Stimulated activated CD4-positive, alpha-beta T cell treated with anti-CD3 and anti-CD28 coated beads, Interleukin-12 subunit alpha, Interleukin-12 subunit beta, amount 100 ng/mL, for 4 hours (primary cell): Measurements from ENCODE around the gene CCDC71L.
"Not testable (repeated sequence)": the region's sequence is repeated elsewhere in the genome, so short reads cannot be mapped to it uniquely, and the experiment has no call there.

Experiments
- DNase-seq: peaks from one replicate; pipeline ENCODE4 v3.0.0-alpha.2; 2020

Gene CCDC71L

DNA sequence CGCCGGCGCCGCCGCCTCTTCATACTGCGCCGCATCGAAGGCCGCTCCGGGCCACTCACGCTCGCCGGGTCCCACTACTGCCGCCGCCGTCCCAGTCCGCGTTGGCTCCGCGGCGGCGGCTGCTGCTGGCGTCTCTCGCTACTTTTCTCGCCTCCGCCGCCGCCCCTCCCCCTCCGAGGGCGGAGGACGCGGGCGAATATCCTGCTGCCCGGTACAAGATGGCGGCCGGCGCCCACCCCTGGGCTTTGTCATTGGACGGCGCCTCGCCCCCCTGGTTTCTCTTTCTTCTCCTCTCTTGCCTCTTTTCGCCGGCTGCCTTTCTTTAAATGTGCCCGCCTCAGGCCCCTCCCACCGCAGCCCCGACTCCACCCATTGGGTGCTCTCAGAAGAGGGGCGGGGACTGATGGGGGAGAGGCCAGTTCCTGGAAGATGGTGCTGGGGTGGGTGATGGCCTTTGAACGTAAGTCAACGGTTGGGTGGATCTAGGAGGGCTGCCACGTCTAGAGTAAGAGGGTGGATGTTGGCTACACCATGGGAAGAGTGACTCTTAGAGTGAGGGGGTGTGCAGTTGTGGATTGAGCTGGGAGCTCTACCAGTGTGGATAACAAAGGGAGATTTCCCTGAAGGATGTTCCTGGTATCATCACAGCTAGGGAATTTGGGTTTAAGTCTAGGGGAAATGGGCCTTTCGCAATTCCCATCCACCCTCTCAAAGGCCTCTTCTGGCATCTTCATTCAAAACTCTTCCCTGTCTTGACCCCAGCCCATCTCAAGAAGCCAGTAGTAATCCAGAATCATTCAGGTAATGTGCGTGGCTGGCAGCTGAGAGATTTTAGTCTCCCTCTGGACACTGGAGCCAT, at the start of gene CCDC71L:
Gene CCDC71L (minus strand): TSS at position 297 of the 859 bp plus-strand sequence. CDS start 262 bp downstream, at position 35.
- peak; percentile 89 for DNase-seq

DNA sequence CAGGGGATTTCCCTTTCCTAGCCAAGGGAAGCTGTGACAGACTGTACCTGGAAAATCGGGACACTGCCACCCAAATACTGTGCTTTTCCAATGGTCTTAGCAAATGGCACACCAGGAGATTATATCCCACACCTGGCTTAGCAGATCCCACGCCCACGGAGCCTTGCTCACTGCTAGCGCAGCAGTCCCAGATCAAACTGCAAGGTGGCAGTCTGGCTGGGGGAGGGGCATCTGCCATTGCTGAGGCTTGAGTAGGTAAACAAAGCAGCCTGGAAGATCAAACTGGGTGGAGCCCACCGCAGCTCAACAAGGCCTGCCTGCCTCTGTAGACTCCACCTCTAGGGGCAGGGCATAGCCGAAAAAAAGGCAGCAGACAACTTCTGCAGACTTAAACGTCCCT, 48.6 kb upstream of the CCDC71L start:
- not testable (repeated sequence) for DNase-seq

DNA sequence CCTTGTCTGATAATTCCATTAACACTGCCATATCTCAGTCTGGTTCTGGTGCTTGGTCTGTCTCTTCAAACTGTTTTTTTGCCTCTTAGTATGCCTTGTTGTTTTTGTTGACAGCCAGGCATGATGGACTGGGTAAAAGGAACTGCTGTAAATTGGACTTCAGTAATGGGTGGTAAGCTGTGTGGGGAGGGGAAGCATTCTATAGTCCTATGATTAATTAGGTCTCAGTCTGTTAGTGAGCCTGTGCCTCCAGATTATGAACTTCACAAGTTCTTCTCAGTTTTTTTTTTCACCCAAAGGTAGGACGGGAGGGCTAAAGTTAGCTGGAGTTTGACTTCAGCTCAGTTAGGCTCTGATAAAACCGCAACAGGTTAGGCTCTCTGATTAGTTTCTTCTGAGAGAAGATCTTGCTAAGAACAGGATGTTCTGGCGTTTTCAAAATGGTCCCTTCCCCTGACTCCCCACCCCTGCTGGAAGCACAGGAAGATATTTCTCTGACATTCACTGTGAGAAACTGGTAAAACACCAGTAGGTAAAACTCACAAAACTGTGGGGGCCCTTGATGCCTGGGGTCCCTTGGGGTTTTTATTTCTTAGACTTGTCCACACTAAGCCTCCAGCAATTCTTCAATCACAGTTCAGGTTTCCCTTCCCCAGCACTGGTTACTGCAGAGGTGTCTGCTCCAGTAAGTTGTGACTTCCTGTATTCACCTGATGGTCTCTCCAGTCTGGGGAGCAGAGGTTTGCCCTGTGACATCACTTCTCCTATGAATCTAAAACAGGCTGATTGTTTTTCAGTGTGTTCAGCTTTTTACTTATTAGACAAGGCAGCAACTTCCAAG, 43.3 kb upstream of the CCDC71L start:
- DNase-seq: no peak

DNA sequence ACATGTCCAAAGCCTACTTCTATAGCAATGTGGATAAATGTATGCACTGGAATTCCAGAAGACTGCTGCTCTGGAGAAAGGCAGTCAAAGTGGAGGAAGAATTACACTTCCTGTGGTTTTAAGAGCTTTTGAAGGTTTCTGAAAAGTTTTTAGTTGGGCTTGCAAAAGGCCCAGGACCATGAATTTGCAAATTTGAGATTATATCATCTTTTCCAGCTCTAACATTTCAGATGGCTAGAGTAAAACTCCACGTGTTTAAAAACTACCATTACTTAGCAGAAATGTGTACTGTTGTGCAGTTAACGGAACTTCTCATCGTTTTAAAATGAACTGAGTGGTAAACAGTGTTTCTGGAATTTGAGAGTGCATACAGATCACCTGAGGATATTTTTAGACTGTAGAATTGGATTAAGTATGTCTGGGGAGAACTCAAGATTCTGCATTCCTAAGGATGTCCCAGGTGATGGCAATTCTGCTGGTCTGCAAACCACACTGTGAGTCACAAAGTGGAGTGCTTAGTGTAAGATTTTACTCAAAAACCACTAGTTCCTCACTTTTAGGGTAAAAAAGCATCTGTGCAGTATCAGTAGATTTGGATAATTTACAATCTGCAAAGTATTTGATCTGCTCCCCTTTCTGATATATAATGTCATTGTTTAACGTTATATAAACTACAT, 32.9 kb upstream of the CCDC71L start:
- DNase-seq: no peak

DNA sequence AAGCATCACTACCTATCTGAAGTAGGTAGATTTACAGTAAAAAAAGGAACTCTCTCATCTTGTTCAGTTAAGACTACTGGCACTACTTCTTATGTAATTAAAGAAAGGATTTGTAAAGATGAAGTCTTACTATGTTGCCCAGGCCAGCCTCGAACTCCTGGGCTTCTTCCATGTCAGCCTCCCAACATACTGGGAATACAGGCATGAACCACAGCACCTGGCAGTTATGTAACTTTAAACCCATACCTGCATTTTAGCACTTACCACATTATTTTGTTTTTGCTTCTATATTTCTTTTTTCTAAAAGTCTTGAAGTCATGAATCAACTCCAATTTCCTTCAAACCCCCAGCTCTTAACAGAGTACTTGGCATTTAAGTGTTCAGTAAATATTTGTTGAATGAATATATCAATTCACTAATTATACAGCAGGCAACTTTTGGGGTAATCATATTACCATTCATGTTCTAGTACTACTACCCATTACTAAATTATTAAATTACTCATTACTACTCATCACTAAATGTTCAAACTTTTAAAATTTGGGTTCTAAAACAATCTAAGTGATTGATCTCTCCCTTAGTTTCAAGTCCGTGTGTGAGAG, 31.6 kb upstream of the CCDC71L start:
- DNase-seq: no peak

DNA sequence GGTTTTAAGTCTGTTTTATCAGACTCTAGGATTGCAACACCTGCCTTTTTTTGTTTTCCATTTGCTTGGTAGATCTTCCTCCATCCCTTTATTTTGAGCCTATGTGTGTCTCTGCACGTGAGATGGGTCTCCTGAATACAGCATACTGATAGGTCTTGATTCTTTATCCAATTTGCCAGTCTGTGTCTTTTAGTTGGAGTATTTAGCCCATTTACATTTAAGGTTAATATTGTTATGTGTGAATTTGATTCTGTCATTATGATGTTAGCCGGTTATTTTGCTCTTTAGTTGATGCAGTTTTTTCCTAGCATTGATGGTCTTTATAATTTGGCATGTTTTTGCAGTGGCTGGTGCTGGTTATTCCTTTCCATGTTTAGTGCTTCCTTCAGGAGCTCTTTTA, 27.2 kb upstream of the CCDC71L start:
- DNase-seq: not testable (repeated sequence)

DNA sequence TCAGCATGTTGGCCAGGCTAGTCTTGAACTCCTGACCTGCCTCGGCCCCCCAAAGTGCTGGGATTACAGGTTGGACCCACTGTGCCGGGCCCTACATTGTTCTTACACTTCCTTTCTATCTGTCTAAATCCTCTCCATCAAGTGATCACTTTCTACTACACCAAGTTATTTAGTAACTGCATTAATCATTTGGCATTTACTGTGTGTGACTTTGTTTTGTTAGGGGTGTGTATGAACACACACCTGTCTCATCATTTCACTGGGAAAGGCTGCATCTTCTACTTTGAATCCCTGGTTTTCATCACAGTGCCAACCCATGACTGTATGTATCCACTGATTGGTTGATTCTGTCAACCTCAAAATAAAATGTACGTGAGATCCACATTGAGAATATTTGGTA, 23.0 kb upstream of the CCDC71L start:
- DNase-seq: no peak

DNA sequence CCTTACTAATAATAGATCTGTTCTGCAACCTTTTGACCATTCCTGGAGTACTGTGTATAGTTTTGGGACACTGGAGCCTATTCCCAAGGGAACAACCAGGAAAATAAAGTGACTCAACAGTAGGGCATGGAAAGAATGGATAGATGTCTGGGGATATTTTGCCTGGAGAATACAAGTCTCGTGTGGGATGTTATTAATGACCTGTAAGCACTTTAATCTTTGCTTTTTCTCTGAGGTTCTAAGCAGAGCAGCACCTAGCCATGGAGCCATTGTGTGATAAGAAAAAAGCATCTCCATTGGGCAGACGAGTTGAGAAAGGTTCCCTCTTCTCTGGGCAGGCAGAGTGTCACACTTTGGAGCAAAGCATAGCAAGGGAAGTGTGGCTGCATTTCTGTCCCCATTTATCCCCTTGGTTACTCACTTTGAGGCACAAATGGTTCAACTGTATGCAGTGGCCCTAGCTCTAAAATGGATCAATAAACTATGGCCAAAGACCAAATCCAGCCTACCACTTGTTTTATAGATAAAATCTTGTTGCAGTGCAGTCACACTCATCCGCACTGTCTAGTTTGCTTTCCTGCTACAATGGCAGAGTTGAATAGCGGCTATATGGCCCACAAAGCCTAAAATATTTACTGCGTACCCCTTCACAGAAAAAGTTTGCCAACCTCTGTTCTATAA, 21.0 kb upstream of the CCDC71L start:
- DNase-seq: no peak

DNA sequence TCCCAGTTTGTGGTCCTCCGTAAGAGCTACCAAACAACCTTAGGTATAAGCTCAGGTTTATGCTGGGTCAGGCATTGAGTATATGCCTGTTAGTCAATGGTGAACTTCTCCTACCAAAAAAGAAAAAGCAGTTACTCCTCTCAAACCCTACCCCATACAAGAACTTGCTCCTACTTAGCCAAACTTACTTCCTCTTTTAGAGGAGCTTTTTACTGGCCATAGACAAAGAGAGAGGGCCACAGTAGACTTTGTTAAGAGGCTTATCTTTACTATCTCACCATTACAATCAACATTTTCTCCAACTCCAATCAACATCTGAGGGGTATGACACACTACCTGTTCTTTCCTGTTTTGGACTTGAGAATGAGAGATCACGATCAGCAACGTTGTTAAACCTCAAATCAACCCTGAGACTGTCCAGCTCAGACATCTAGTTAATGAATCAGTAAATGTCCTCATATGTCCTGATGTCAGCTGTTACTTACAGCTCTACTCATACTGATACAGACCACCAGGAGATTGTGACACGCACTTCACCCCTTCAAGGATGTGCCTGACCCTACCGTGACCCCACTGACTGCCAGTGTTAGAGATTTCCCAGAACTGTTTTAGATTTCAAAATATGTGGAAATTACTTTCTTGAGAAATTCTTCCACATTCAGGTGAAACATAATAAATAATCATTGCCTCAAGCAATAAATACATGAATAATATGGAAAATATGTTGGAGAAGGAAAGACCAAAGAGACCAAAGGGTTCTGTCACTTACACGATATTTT, 18.4 kb upstream of the CCDC71L start:
- DNase-seq: no peak

DNA sequence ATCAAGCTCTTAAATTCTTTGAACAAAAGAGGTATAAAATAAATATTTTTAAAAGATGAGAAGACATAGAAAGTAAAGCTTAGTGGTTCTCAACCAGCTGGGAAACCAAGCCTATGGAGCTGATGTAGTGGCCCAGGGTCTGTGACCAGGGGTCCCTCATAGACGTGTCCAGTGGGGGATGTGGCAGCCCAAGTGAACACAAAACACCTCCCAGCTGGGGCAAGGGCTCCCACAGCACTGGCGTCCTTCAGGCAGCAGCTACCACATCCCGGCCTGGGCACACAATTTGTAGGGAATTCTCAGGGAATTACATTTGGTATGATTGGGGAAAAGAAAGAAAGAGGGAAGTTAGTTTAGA, 17.8 kb upstream of the CCDC71L start:
- DNase-seq: no peak

DNA sequence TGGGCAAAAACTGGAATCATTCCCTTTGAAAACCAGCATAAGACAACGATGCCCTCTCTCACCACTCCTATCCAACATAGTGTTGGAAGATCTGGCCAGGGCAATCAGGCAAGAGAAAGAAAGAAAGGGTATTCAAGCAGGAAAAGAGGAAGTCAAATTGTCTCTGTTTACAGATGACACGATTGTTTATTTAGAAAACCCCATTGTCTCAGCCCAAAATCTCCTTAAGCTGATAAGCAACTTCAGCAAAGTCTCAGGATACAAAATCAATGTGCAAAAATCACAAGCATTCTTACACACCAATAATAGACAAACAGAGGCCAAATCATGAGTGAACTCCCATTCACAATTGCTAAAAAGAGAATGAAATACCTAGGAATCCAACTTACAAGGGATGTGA, 15.5 kb upstream of the CCDC71L start:
- DNase-seq: not testable (repeated sequence)

DNA sequence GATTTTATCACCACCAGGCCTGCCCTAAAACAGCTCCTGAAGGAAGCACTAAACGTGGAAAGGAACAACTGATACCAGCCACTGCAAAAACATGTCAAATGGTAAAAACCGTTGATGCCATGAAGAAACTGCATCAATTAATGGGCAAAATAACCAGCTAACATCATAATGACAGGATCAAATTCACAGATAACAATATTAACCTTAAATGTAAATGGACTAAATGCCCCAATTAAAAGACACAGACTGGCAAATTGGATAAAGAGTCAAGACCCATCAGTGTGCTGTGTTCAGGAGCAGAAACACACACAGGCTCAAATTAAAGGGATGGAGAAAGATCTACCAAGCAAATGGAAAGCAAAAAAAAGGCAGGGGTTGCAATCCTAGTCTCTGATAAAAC, 12.7 kb upstream of the CCDC71L start:
- not testable (repeated sequence) for DNase-seq

DNA sequence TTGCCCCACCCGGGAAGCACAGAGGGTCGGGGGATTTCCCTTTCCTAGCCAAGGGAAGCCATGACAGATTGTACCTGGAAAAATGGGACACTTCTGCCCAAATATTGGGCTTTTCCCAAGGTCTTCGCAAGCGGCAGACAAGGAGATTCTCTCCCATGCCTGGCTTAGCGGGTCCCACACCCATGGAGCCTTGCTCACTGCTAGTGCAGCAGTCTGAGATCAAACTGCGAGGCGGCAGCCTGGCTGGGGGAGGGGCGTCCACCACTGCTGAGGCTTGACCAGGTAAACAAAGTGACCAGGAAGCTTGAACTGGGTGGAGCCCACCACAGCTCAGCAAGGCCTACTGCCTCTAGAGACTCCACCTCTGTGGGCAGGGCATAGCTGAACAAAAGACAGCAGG, 11.0 kb upstream of the CCDC71L start:
- DNase-seq: not testable (repeated sequence)

DNA sequence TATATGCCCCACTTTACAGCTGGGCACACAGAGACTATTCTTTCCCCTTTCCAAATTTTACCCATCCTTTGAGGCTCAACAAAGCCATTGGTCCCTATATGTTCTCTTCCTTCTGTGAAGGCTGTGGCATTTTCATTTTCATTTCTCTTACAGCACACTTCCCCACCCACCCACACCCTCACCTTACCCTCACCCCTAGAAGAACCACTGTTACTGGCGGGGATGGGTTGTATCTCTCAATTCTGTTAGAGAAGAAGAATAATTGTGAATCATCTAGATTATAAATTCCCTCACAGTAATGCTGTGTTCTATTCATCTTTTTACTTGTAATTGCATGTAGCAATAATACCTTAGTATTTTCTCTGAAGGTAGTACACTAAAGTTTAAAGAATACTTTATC, 10.2 kb upstream of the CCDC71L start:
- no peak for DNase-seq

DNA sequence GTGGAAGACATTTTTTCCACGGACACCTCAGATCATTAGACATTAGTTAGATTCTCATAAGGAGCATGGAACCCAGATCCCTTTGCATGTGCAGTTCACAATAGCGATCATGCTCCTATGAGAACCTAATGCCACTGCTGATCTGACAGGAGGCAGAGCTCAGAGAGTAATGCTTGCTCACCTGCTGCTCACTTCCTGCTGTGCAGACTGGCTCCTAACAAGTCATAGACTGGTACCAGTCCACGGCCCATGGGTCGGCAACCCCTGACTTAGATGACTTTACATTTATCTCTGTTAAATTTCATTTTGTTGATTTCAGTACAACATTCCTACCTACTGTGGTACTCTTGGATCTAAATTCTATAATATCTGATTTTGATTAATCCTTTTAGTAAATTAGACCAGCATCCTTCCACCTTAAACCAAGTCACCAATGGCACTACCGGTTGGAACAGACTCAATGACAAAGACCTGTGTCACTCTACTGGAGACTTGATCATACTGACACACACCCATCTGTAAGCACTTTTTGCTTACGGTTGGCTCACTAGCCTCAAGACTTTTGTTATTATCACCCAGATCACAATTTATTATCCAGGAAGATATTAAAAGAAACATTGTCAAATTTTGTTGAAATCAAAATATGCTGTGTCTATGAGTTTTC, 8.0 kb upstream of the CCDC71L start:
- DNase-seq: no peak

DNA sequence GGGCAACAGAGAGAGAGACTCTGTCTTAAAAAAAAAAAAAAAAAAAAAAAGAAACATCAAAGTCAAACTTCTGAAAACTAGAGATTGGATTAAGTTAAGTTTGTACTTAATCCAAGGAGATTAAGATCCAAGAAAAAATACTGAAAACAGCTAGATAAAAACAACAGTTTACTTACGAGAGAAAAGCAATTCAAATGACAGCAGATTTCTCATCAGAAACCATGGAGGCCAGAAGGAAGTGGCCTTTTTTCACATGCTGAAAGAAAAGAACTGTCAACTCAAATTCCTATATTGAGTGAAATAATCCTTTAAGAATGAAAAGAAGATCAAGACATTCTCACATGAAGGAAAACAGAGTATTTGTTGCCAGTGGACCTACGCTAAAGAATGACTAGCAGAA, 5.4 kb upstream of the CCDC71L start:
- DNase-seq: no peak

DNA sequence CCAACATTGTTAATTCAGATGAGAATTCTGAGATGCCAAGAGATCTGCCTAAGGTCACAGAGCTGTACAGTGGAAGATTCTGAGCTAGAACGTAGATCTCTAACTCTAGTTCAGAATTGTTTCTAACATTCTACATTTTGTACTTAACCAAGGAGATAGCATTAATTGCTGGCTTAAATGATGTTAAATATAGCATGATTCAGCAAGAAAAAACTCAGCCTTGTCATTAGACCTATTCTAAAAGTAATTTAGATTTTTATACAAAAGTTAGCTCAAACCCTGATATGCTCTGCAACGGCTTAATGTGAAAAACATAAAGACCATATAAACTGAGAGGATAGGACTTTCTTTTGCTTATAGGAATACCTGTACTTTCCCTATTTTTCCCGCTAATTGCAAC, 3.4 kb upstream of the CCDC71L start:
- no peak for DNase-seq

DNA sequence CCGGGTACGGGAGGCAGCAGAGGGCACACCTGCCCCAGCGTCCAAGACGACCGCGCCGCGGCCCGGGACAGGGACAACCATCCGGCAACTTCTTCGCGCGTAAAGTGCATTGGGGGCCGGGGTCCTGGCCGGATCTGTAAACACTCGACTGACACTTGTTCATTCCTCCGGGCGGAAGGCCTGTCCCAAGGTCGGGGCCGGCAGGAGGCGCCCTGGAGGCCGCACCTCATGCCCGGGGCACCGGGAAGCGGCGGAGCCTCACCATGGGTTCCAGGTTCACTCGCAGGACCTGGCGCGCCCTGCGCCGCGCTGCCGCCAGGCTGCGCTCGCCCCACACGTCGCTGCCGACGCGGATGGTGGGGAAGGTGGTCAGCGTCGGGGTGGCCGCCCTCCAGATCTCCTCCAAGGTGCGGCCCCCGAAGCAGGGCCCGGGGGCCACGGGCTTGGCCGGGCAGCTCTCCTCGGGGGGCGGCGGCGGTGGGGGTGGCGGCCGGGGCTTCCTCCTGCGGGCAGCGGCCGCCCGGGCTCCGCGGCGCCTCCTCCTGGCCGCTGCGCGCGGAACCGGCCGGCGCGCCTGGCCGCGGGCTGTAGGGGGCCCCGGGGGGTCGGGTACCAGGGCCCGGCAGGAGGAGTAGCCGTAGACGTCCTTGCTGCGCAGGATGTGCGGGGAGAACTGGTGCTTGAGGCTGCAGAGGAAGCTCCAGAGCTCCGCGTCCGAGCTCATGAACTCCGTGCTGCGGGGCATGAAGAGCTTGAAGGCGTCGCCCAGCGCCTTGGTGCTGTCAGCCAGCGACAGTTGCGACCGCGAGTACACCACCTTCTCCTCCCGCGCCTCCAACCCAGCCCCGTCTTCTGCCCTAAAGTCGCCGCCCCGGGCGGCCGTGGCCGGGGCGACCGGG, 746 bp downstream of the CCDC71L start:
- DNase-seq: peak; percentile 83

DNA sequence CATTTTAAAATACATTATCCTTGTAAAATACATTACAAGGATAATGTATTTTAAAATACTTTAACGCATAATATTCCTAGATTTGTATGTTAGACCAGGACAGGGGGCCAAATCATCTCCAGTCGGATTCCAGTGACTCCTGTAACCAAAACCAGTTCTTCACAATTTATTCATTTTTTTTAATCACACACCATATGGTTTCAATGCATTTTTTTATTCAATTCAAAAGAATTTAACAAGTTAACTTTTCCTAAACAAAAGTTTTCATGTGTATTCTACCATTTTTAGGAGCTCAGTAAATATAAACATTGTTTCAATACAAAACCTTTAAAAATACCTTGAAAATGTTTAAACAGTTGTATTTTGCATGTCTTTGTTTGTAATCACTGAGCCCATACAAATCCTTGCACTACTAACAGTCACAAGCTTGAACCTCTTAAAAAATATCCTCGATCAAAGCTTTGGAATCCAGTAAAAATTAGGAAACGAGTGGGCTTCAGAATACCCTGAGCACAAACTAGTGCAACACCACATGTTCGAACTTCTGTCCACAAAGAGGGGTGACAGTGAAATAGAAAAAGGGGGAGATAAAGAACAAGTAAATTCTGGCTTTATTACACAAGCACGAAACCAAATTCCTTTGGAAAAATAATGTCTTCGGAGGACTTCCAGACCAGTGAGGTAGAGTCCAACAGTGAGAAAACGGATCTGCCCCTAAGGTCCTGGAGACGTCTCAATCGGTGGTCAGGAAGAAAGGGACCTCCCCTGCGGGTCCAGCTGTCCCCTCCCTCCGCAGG, 1.6 kb downstream of the CCDC71L start:
- no peak for DNase-seq
